HL-60 (cell line): ENCODE measurements around the gene TNFRSF9.

Experiments
- GABPA ChIP-seq: IDR thresholded peaks from 2 replicates; pipeline ENCODE4 v1.6.1; 2012; ENCODE audit warnings: low read depth
- POLR2AphosphoS5 ChIP-seq: IDR thresholded peaks from 2 replicates; pipeline ENCODE4 v1.6.1; 2012; ENCODE audit warnings: low read depth
- SPI1 ChIP-seq: IDR thresholded peaks from 2 replicates; pipeline ENCODE4 v1.6.1; 2012; ENCODE audit warnings: low read depth, mild to moderate bottlenecking, borderline replicate concordance
- TF ChIP-seq, protein P1 (sequence below): IDR thresholded peaks from one replicate; pipeline ENCODE4 v1.5.1; 2011; ENCODE audit warnings: low read length, control low read depth, inconsistent platforms; ENCODE audit not compliant: insufficient read depth
- TF ChIP-seq, protein P2 (sequence below): IDR thresholded peaks from 2 replicates; pipeline ENCODE4 v1.6.1; 2012; ENCODE audit warnings: low read depth; ENCODE audit not compliant: insufficient replicate concordance

DNA sequence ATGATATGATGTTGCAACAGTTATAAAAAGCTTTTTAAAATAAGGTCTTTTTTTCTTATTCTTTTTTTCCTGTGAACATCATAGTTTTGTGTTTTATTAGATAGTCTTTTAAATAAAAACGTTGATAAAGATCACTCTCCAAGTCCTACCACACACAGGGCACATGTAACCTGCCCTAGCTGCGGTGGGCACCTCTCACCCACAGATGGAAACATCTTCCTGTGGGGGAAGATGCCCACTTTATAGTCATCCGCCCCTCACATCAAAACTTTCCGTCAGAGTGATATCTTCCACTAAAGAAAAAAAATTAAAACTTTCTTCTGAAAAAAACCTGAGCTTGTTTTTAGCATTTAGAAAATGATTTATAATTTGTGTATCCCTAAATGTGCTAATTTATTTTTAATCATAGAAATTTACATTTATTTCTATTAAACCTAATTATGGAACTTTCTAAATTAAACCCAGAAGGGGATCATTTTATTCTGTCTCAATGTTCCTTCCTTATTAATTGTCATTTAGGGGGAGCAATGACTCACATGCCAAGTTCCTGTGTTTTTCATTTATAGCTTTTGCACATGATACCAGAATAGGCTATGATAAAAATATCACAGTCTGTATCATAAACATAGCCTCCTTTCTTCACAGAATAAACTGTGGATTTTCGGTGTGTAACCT, 24.7 kb downstream of the TNFRSF9 start:
- TF ChIP-seq, protein P1, sequence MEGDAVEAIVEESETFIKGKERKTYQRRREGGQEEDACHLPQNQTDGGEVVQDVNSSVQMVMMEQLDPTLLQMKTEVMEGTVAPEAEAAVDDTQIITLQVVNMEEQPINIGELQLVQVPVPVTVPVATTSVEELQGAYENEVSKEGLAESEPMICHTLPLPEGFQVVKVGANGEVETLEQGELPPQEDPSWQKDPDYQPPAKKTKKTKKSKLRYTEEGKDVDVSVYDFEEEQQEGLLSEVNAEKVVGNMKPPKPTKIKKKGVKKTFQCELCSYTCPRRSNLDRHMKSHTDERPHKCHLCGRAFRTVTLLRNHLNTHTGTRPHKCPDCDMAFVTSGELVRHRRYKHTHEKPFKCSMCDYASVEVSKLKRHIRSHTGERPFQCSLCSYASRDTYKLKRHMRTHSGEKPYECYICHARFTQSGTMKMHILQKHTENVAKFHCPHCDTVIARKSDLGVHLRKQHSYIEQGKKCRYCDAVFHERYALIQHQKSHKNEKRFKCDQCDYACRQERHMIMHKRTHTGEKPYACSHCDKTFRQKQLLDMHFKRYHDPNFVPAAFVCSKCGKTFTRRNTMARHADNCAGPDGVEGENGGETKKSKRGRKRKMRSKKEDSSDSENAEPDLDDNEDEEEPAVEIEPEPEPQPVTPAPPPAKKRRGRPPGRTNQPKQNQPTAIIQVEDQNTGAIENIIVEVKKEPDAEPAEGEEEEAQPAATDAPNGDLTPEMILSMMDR = no peak
- no peak for TF ChIP-seq POLR2AphosphoS5
- TF ChIP-seq GABPA = no peak
- TF ChIP-seq, protein P2, sequence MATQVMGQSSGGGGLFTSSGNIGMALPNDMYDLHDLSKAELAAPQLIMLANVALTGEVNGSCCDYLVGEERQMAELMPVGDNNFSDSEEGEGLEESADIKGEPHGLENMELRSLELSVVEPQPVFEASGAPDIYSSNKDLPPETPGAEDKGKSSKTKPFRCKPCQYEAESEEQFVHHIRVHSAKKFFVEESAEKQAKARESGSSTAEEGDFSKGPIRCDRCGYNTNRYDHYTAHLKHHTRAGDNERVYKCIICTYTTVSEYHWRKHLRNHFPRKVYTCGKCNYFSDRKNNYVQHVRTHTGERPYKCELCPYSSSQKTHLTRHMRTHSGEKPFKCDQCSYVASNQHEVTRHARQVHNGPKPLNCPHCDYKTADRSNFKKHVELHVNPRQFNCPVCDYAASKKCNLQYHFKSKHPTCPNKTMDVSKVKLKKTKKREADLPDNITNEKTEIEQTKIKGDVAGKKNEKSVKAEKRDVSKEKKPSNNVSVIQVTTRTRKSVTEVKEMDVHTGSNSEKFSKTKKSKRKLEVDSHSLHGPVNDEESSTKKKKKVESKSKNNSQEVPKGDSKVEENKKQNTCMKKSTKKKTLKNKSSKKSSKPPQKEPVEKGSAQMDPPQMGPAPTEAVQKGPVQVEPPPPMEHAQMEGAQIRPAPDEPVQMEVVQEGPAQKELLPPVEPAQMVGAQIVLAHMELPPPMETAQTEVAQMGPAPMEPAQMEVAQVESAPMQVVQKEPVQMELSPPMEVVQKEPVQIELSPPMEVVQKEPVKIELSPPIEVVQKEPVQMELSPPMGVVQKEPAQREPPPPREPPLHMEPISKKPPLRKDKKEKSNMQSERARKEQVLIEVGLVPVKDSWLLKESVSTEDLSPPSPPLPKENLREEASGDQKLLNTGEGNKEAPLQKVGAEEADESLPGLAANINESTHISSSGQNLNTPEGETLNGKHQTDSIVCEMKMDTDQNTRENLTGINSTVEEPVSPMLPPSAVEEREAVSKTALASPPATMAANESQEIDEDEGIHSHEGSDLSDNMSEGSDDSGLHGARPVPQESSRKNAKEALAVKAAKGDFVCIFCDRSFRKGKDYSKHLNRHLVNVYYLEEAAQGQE = no peak
- TF ChIP-seq SPI1 = no peak
